Omental fat pad (tissue), 4 donors: ENCODE data around the gene CDYL2. TPM values are rescaled to one million over a fixed set of nuclear protein-coding genes. Genes with fewer than 3 reads are reported as not detected.

Experiments used
- ATAC-seq: fragments of 150-250 bp; one replicate; pipeline ENCODE4 v1.9.1; 2016; ENCODE audit warnings: mild to moderate bottlenecking, moderate library complexity; ENCODE audit not compliant: low FRiP score
- DNase-seq: peaks from one replicate; pipeline ENCODE4 v3.0.0-alpha.2; 2019; ENCODE audit warnings: low spot score
- CTCF ChIP-seq, 3 donors: fragments of 450-650 bp; IDR thresholded peaks; one replicate each; pipeline ENCODE4 v1.5.1; 2016 to 2017; ENCODE audit warnings: antibody characterized with exemption in 3 of 3, mild to moderate bottlenecking in 3 of 3, moderate library complexity in 2 of 3
- total RNA-seq, 4 donors: library from RNA; depleted of rRNA; stranded (reverse); fragments of >200 nt; gene quantifications; one replicate each; pipeline ENCODE4 v1.1.0, GENCODE V29; 2016

CDYL2 gene
- total RNA-seq, 4 donors from 2014 or later: 5.9 to 8.8 (median 6.6) TPM

- TF ChIP-seq CTCF (IDR thresholded peaks at IDR 0.05): no peak
- DNase-seq (no peak), ATAC-seq (no peak)
Measured at GRCh38 chr16:80846275-80846674, 41.9 kb upstream of the CDYL2 start.

DNA sequence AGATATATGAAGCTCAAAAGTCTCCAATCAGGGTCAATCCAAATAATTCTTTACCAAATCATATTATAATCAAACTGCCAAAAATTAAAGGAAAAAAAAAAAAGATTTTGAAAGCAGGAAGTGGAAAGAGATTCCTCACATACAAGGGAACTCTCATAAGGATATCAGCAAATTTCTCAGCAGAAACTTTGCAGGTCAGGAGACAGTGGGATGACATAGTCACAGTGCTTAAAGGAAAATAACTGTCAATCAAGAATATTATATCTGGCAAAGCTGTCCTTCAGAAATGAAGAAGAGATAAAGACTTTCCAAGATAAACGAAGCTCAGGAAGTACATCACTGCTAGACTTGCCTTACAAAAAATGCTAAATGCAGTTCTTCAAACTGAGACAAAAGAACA lies 40.0 kb upstream of the CDYL2 start:
- ATAC-seq: no peak
- no peak for DNase-seq
- TF ChIP-seq CTCF (IDR thresholded peaks at IDR 0.05): no peak

- ATAC-seq (no peak), DNase-seq (no peak)
- TF ChIP-seq CTCF (IDR thresholded peaks at IDR 0.05): no peak
Measured at GRCh38 chr16:80841231-80841630, 36.8 kb upstream of the CDYL2 start.

DNA sequence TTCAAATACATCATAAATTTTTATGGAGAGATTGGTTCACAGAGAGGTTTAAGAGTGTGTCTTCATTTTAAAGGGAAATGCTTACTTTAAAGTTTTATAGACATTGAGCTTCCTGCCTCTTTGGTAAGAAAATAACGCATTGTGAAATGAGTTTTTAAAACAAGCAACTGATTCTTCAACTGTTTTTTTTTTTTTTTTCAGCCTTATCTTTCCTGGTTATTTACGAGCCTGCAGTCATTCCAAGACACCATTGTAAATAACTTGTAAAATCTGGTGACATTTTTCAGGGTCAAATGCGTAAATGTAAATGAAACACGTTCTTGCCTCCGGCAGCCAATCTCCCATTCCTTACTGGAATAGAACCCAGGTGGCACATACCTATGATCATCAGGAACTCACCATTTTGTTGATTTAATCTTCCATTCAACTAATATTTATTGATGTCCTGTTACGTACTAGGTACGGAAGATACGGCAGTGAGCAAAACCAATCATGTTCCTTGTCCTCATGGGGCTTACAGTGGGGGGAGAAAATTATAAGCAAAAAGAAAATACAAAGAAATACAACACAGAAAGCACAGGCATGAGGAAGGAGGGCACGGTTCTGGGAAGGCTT lies 33.2 kb upstream of the CDYL2 start:
- ATAC-seq: no peak
- no peak for TF ChIP-seq CTCF (IDR thresholded peaks at IDR 0.05)
- no peak for DNase-seq

GRCh38 chr16:80836846-80837245 lies 32.4 kb upstream of the CDYL2 start:
- no peak for ATAC-seq
- TF ChIP-seq CTCF (IDR thresholded peaks at IDR 0.05): no peak
- no peak for DNase-seq

GRCh38 chr16:80836202-80836601 lies 31.8 kb upstream of the CDYL2 start:
- no peak for ATAC-seq
- DNase-seq: no peak
- TF ChIP-seq CTCF (IDR thresholded peaks at IDR 0.05): no peak

DNA sequence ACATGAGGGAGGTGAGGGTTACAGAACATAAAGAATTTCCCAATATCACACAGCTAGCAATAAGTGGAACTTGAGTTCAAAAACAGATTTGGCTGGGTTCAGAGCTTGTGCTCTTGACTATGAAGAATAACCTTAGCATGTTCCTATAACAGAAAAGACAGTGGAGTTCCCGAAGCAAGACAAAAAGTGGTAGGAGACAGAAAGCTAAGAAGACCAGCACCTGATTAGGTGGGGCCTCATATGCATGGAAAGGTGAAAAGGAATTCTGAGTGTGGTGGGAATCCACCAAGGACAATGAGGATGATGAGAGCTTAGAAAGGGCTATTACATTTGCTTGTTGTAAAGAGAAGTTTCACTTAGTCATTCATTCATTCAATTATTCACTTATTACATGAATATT lies 26.6 kb upstream of the CDYL2 start:
- DNase-seq (no peak), ATAC-seq (no peak)
- TF ChIP-seq CTCF (IDR thresholded peaks at IDR 0.05): no peak
